Measurements from ENCODE around the gene C1orf198.

C1orf198 gene, protein sequence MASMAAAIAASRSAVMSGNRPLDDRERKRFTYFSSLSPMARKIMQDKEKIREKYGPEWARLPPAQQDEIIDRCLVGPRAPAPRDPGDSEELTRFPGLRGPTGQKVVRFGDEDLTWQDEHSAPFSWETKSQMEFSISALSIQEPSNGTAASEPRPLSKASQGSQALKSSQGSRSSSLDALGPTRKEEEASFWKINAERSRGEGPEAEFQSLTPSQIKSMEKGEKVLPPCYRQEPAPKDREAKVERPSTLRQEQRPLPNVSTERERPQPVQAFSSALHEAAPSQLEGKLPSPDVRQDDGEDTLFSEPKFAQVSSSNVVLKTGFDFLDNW

DNA sequence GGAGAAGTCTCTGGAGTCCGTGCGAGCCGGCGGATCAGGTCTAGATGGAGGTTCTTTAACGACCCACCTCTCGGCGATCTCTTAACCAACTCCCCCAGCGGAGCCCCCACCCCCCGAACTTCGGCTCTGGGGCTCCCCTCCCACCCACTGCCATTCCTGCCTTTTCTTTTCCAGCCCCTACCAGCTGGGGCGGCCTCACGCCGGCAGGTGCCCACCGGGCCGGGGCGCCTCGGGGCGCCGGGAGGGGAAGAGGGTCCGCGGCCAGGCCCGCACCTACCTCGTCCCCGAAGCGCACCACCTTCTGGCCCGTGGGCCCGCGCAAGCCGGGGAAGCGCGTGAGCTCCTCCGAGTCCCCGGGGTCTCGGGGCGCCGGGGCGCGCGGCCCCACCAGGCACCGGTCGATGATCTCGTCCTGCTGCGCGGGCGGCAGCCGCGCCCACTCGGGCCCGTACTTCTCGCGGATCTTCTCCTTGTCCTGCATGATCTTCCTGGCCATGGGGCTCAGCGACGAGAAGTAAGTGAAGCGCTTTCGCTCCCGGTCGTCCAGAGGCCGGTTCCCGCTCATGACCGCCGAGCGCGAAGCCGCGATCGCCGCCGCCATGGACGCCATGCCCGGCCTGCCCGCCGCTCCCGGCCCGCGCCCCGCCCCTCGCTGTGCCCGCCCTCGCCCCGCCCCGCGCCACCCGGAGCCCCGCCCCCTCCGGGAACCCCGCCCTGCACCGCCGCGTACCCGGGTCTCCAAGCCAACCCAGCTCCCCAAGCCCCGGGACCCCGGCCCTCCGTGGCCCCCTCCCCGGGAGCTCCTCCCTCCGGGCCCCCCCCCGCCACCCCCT lies at the start of gene C1orf198:
TSS of gene C1orf198 (minus strand) at position 619 of the 833 bp plus-strand sequence. CDS start at position 610, 9 bp downstream.
- DNase-seq (ENCODE audit: low spot score): peak; percentile 87

DNA sequence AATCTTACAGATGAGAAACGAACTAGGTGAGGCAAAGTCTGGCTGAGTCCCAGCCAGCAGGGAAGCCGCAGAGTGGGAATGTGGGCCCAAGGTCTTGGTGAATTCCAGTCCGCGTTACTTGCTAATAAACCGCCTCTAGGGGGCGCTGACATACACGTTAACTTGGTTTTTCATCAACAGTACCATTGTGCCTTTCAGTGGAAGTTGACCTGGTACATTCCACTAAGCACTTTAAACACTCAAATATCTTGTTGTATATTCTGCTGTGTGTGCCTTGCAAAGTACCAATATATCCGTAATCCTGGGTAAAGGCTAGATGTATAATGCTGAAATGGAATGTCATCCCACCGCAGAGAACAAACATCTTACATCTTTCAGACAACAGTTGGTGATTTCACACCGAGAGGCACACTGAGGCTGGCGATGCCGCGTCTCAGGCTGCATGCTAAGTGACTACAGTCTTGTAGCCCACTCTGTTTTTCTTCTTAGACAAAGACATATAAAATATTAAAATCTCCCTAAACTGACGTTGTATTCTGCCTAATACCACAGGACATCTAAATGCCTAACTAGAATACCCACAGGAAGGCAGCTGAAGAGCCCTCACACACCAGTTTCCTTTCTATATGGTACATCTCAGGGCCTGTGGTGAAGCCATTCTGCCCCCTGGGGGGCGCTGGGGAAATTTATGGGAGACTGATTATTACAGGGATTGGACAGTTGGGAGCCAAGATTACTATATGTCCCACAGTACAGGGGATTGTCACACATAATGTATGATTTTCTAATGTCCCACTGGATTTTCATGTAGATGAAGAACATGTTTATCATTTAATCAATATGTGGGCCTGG lies 49.2 kb upstream of the C1orf198 start:
- DNase-seq (ENCODE audit: low spot score): peak; percentile 67

DNA sequence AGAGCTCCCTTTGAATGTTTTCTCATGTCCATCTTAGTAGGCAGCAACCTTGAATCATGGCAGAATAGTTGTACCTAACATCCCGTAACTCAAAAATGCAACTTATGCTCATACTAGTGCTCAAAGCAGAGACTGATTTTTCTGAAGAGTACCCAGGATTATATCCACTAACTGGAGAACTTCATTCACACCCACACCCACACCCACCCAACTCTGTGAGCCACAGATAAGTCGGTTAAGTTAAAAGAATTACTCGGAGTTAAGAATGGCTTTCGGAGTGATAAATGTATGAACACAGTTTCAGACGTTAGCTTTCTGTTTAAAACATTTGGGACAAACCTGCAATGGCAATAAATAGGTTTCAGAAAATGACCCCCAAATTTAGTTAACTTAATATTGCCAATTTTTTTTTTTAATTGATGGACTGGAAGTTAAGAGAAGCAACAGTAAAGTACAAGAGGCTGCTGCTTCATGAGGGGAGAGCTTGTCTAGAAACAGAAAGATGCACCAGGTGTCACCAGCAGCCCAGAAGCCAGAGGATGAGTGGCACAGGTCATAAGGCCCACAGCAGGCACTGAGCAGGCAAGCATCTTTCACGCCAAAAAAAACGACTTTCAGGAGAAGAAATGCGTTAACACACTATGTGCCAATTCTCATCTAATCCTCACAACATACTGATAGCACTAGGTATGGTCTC lies 48.4 kb upstream of the C1orf198 start:
- no peak for DNase-seq (ENCODE audit: low spot score)

DNA sequence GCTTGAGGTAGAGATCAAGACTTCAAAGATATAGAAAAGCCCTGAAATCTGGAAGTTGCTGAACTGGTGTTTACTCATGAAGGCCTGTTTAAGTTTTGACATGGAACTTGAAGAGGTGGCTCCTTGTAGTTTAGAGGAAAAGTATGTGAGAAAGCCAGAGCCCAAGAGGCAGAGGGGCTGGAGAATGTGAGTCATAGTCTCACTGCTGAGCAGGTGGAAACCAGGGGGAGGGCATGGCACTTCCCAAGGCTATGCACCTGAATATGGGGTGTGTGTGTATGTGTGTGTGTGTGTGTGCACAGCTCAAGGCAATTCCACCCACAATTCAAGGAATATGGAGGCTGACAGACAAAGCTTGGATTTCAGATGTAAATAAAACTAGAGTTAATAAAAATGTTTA lies 46.8 kb upstream of the C1orf198 start:
- no peak for DNase-seq (ENCODE audit: low spot score)

DNA sequence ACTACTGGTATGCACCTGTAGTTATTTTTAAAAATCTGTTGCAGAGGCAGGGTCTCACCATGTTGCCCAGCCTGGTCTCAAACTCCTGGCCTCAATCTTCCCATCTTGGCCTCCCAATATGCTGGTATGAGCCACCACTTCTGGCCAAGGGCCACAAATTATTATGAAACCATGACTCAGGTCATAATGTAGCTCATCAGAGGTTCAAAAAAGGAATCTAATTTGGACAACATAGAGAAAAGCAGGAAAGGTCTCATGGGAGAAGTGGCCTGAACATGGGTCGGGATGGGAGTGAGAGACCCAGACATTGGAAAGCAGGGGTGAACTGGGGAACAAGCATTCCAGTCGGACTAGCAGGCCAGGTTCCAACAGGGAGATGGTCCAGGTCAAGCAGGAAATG lies 45.2 kb upstream of the C1orf198 start:
- DNase-seq (ENCODE audit: low spot score): no peak

DNA sequence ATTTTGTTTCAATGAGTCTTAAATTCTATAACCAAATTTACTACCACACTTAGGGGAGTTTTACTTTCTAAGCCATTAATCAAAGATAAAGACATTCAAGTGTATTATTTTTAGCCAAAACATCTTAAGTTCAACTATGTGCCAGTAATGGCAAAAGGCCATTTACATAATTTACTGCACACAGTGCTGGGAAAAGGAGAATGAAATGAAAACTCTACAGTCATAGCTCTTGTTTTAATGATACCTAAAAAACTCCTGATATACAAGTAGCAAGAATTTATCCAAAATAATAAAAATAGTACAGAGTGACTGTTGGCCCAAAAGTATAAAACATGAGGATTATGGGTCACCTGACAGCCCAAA lies 42.4 kb upstream of the C1orf198 start:
- no peak for DNase-seq (ENCODE audit: low spot score)

DNA sequence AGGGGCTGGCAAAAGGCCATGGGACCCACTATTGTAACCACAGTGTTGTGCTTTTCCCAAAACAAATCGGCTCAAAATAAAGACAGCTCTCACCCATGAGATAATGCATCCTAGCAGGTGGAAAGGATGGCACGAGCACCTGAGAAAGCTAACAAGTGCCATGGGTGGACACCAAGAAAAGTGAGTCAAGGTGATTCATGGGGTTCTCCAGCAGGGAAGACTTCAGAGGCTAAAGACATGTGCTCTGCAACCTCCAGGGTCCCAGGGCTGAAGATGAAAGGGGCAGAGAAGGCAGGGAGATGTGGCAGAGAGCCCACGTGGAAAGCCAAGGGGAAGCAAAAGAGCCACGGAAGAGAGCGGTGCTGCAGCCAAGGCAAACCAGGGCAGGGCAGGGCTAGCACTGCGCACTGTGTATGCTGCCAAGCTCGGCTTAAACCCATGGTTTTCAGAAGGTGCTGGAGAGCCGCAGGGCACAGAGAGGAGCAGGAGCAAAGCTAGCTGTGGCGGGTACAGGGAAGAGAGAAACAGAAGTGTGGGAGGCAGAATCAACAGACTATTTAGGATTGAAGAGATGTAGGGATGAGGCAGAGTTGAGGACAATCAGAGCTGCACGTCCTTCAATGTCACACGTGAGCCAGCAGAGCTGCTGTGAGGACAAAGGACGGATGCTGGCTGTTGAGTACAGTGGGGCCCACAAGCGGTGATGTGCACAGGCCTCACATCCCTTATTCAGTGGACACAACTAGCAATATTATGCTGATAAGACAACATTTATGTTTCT lies 41.8 kb upstream of the C1orf198 start:
- no peak for DNase-seq (ENCODE audit: low spot score)

DNA sequence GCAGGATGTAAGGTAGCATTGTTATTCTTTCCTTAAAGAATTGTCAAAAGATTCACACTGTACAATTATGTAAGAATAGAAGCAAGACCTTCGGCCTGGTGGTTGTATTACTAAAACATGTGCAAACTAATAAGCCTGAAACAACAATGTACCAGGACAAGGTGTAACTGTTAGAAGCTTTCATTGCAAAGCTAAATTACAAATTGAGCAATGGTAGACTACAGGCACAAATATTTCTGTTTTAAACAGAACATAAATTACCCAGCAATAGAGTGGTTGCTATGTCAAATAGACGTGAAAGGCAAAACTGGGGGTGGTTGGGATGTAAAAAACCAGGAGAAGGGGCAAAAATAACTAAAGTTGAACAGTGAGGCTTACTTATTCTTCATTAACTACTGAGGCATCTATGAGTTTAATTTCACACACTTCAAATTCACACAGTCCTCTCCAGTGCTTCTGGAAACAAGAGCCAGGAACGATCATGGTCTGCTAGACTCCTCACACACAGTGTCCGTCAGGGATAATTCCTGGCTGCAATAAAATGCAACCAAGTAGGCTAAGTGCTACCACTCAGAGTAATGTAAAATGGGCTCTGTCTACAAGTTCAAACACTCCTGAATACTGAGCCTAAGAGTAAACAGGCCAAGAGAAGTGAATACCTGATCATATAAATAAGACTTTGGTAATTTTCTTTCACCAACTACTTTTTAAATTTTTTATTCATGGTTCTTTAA lies 39.3 kb upstream of the C1orf198 start:
- DNase-seq (ENCODE audit: low spot score): no peak

DNA sequence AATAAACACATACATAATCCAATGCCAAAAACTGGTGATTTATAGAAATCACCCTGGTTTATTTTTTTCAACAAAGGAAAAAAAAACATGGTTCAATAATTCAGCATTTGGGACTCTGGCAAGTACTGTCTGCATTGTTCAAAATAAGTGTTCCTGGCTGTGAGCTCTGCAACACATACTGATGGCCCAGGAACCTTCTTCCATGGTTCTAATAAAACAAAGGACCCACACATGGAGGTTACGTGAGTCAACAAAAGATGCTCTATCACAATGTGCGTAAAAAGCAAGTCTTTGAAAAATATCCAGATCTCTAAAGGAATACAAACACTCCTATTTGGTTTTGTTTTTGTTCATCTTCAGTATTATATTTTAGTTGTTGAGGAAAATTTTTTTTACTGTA lies 37.9 kb upstream of the C1orf198 start:
- no peak for DNase-seq (ENCODE audit: low spot score)

DNA sequence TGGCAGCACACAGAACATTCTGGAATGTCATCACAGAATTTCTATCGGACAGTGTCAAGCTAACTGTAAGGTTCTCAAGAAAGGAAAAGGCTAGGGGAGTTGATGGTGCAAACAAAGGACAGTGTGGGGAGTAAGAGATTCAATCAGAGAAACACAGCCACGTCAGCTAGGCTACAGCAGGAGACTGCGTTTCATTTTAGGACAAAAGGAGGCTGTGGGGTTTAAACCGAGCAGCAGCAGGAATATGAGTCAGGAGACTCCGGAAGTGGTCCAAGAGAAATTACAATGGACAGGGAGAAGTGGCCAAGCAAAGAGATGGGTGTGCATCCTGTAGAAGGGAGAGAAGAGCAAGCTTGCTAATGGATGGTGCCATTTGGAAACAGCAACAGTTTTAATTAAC lies 37.4 kb upstream of the C1orf198 start:
- no peak for DNase-seq (ENCODE audit: low spot score)

DNA sequence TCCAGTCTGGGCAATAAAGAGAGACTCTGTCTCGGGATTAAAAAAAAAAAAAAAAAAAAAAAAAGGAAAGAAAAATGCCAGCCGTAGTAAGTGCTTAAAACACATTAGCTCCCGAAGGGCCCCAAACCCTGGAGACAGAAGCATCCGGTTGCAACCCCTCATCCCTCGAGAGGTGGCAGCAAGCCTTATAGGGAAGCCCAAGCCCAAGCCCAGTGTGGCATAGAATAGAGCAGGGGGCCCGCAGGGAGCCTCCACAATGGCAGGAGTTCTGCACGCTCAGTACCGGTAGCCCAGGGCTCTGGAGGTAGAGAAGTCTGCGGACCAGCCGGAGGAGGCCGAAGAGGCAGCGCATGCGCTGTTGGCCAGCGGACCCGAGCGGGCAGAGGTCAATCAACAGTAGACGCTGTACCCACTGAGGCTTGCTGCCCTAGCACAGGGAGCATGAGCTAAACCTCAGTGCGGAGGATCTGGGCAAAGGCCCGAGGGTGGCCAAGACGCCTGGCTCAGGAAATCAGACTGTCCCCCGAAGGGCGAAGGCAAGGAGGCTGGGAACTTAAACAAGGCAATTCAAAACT lies 34.1 kb upstream of the C1orf198 start:
- no peak for DNase-seq (ENCODE audit: low spot score)

DNA sequence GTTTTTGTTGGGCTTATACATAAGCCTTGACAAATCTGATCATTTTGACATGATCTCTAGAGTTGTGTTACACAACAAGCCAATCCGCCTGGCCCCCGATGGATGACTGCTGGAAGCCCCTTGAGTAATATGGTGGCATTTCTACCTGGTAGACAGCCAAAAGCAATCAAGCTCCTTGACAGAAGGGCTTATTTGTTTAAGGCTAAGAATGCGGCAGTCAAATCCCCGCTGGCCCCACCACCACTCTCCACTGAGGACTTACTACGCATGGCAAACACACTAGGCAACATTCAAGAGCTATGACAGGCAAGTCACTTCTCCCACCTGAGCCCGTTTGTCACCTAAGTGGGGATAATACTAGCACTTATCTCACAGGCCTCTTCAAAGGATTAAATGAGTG lies 33.4 kb upstream of the C1orf198 start:
- DNase-seq (ENCODE audit: low spot score): no peak

DNA sequence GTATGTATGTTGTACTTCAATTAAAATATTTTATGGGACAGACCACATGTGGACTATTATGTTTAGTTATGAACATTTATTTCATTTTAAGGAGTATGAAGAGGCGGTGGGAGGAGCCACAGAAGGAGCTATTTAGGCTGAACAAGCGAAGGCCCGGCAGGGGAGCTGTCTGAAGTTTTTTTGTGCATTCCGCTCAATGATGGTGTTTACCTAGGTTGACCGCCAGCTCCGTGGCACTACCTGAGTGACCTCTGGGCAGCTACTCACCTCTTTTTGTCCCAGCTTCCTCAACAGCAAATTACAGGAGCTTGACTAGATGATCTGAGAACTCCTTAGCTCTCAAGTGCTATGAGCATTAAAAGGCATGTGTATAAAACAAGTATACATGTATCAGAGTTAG lies 32.7 kb upstream of the C1orf198 start:
- no peak for DNase-seq (ENCODE audit: low spot score)

DNA sequence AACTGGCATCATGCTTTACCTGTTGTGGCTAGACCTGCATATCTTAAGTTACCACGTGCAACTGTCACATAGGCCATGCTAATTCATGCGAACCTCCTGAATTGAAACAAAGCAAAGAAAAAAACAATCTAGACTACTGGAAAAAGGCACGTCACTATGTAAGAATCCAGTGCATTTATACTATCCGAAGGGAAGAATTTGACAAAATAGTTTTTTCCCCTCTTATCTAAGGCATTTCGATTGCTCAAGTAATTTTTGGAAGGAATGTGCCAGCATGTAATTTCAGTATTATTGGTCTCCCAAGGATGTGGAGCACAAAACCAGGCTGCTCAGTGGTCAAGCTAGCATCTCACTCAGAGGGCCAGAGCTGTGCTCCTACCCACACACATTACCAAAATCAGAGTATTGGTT lies 31.5 kb upstream of the C1orf198 start:
- no peak for DNase-seq (ENCODE audit: low spot score)

DNA sequence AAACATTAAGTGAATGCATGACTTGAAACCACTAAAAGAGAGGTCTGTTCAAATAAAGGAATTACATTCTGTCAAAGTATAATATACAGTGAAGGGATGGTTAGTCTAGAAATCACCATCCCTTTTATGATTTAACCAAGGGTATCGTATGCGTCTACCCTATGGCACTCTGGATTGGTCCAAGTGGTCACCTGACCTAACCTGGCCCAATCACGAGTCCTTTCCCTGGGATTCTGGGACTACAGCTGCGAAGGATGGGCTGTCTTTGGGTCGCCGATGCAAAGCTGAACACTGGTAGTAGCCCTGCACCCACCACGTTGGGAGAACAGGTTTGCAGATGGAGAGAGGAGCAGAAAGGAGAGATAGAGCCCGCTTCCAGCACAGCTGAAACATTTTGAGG lies 30.4 kb upstream of the C1orf198 start:
- no peak for DNase-seq (ENCODE audit: low spot score)

DNA sequence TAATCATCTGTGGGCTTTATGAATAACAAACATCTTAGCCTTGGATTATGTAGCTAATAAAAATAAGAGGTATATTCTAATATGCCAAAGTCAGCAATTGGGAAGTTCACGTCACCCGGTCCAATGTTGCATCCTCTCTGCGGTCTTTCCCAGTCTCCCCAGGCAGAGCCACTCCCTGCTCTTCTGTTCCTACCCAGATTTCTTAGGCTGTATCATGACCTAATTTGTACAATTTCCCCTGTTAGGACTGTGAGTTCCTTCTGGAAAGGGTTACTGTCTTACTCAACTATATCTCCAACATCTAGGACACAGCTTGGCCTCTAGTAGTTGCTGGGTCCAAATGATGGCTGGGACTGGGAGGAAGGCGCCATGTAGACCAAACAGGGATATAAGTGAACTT lies 29.8 kb upstream of the C1orf198 start:
- no peak for DNase-seq (ENCODE audit: low spot score)

DNA sequence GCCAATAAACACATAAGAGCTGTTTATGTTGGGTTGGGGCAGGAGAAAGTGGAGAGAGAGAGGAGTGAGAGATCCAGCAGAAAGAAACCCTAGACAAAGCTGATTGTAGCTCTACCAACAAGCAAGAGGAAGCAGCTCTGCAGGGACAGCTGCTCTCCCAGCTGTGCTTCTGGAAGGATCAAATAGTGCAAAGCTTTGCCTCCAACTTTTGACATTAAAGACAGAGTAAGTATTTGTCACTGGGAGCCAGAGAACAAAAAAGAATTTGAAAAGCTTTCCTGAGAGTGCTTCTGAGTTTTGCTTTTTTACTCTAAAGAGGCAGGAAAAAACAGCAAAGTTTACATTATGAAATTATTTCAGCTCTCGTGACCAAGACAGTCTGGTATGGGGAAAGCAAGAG lies 28.5 kb upstream of the C1orf198 start:
- no peak for DNase-seq (ENCODE audit: low spot score)

DNA sequence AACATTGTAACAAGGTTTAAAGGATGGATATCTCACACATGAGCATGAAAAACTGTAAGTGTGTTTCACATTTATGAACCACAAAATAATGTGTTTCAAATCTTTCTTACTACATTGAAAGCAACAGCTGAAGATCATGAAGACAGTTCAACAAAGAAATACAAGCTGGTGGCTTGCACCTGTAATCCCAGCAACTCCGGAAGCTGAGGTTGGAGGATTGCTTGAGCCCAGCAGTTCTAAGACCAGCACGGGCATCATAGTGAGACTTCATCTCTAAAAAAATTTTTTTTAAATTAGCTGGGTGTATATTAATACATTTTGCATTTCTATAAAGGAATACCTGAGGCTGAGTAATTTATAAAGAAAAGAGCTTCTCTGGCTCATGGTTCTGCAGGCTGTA lies 27.1 kb upstream of the C1orf198 start:
- no peak for DNase-seq (ENCODE audit: low spot score)

DNA sequence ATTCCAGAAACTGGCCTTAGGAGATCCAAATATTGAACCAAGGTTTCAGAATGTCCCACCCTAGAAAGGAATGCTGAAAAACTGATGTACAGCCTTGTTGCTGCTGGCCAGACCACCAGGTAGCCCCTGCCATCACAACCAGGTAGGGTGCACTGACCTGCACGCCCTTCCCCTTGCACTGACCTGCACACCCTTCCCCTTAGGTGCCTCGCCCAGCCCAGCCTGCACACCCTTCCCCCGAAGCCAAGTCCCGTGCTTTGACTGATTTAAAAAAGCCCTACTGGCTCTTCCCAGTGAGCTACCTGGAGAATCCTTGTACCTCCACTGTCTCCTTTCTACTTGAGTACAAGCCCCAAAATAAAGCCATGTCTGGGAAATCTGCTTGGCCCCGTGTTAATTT lies 26.3 kb upstream of the C1orf198 start:
- DNase-seq (ENCODE audit: low spot score): no peak

DNA sequence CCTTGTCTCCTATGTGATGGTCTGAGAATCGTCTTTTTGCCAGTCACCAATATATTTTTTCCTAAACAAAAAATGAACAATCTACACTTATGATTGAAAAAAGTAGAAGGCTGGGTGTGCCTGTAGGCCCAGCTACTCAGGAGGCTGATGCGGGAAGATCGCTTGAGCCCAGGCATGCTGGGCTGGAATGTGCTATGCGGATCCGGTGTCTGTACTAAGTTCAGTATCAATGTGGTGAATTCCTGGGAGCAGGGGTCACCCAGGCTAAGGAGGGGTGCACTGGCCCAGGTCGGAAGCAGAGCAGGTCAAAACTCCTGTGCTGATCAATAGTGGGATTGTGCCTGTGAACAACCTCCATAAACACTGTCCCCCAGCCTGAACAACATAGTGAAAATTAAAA lies 25.7 kb upstream of the C1orf198 start:
- no peak for DNase-seq (ENCODE audit: low spot score)

All from germinal center (tissue), 1 donor.